ENCODE measurements around the gene AK9. TPM values are rescaled to one million over a fixed set of nuclear protein-coding genes. Genes with fewer than 3 reads are reported as not detected.

Gene AK9
- total and polyA plus RNA-seq, 4 donors, result 1.1 to 5.3 (median 3.8) TPM

GRCh38 chr6:109467696-109468095, 223.3 kb downstream of the AK9 start:
- Histone ChIP-seq H3K4me1 (ENCODE audit: control insufficient read depth in 4 of 4, insufficient read depth in 4 of 4, low read length in 3 of 4) (no peaks in the 10 kb centered on the region), H3K9me3 (ENCODE audit: control insufficient read depth in 4 of 4, low read length in 3 of 4) (no peaks in the 10 kb centered on the region), H3K27ac (ENCODE audit: low read depth in 1 of 2, low read length in 2 of 2) (no peak overlapping the region), H3K27me3 (ENCODE audit: control insufficient read depth in 4 of 4, insufficient read depth in 4 of 4, low read length in 3 of 4) (no peaks in the 10 kb centered on the region), H3K9ac (ENCODE audit: low read depth in 1 of 2, low read length in 2 of 2) (no peak overlapping the region), H3K36me3 (ENCODE audit: control insufficient read depth in 4 of 4, insufficient read depth in 3 of 4, low read depth in 1 of 4, low read length in 3 of 4) (peaks cover 4 to 52% (median 46%) of the 10 kb centered on the region in 4 donors), H3K4me3 (ENCODE audit: low read depth in 1 of 3, low read length in 3 of 3) (no peak overlapping the region)
- DNase-seq (ENCODE audit: low spot score), result no peak
- 96% methylated on average over 6 of the region's 6 CpGs for WGBS
- TF ChIP-seq, protein P1, sequence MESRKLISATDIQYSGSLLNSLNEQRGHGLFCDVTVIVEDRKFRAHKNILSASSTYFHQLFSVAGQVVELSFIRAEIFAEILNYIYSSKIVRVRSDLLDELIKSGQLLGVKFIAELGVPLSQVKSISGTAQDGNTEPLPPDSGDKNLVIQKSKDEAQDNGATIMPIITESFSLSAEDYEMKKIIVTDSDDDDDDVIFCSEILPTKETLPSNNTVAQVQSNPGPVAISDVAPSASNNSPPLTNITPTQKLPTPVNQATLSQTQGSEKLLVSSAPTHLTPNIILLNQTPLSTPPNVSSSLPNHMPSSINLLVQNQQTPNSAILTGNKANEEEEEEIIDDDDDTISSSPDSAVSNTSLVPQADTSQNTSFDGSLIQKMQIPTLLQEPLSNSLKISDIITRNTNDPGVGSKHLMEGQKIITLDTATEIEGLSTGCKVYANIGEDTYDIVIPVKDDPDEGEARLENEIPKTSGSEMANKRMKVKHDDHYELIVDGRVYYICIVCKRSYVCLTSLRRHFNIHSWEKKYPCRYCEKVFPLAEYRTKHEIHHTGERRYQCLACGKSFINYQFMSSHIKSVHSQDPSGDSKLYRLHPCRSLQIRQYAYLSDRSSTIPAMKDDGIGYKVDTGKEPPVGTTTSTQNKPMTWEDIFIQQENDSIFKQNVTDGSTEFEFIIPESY (IDR thresholded peaks at IDR 0.05), result no peak
- TF ChIP-seq HNF4A (conservative IDR thresholded peaks at IDR 0.05) (no peak), FOXA2 (IDR thresholded peaks at IDR 0.05) (no peak), RXRA (IDR thresholded peaks at IDR 0.05) (no peak), SP1 (IDR thresholded peaks at IDR 0.05) (no peak), GABPA (IDR thresholded peaks at IDR 0.05 in 1 of 2, conservative IDR thresholded peaks at IDR 0.05 in 1 of 2) (no peak), NR2F2 (IDR thresholded peaks at IDR 0.05) (no peak), EGR1 (IDR thresholded peaks at IDR 0.05; ENCODE audit: low read depth in 2 of 2) (no peak), JUND (IDR thresholded peaks at IDR 0.05) (no peak), YY1 (IDR thresholded peaks at IDR 0.05) (no peak), HNF4G (IDR thresholded peaks at IDR 0.05) (no peak), RAD21 (IDR thresholded peaks at IDR 0.05) (no peak), ATF3 (IDR thresholded peaks at IDR 0.05) (no peak), MAX (IDR thresholded peaks at IDR 0.05) (no peak), TAF1 (conservative IDR thresholded peaks at IDR 0.05) (no peak)
- TF ChIP-seq, protein P2, sequence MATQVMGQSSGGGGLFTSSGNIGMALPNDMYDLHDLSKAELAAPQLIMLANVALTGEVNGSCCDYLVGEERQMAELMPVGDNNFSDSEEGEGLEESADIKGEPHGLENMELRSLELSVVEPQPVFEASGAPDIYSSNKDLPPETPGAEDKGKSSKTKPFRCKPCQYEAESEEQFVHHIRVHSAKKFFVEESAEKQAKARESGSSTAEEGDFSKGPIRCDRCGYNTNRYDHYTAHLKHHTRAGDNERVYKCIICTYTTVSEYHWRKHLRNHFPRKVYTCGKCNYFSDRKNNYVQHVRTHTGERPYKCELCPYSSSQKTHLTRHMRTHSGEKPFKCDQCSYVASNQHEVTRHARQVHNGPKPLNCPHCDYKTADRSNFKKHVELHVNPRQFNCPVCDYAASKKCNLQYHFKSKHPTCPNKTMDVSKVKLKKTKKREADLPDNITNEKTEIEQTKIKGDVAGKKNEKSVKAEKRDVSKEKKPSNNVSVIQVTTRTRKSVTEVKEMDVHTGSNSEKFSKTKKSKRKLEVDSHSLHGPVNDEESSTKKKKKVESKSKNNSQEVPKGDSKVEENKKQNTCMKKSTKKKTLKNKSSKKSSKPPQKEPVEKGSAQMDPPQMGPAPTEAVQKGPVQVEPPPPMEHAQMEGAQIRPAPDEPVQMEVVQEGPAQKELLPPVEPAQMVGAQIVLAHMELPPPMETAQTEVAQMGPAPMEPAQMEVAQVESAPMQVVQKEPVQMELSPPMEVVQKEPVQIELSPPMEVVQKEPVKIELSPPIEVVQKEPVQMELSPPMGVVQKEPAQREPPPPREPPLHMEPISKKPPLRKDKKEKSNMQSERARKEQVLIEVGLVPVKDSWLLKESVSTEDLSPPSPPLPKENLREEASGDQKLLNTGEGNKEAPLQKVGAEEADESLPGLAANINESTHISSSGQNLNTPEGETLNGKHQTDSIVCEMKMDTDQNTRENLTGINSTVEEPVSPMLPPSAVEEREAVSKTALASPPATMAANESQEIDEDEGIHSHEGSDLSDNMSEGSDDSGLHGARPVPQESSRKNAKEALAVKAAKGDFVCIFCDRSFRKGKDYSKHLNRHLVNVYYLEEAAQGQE (IDR thresholded peaks at IDR 0.05), result no peak

- peaks cover 2 to 50% (median 38%) of the 10 kb centered on the region in 4 donors for H3K36me3 ChIP-seq (ENCODE audit: control insufficient read depth in 4 of 4, insufficient read depth in 3 of 4, low read depth in 1 of 4, low read length in 3 of 4)
- H3K4me1 ChIP-seq (ENCODE audit: control insufficient read depth in 4 of 4, insufficient read depth in 4 of 4, low read length in 3 of 4), result no peaks in the 10 kb centered on the region
- H3K4me3 ChIP-seq (ENCODE audit: low read depth in 1 of 3, low read length in 3 of 3), result no peak overlapping the region
- no peak overlapping the region for H3K9ac ChIP-seq (ENCODE audit: low read depth in 1 of 2, low read length in 2 of 2)
- no peak for DNase-seq (ENCODE audit: low spot score)
- no peaks in the 10 kb centered on the region for H3K9me3 ChIP-seq (ENCODE audit: control insufficient read depth in 4 of 4, low read length in 3 of 4)
- H3K27me3 ChIP-seq (ENCODE audit: control insufficient read depth in 4 of 4, insufficient read depth in 4 of 4, low read length in 3 of 4), result no peaks in the 10 kb centered on the region
- WGBS, result 88% methylated on average over 7 of the region's 7 CpGs
- H3K27ac ChIP-seq (ENCODE audit: low read depth in 1 of 2, low read length in 2 of 2), result no peak overlapping the region
- no peak for TF ChIP-seq SP1 (IDR thresholded peaks at IDR 0.05)
- no peak for TF ChIP-seq CTCF (IDR thresholded peaks at IDR 0.05; ENCODE audit: low read depth, low read length, missing input control)
- no peak for TF ChIP-seq YY1 (IDR thresholded peaks at IDR 0.05)
- TF ChIP-seq GABPA (IDR thresholded peaks at IDR 0.05 in 1 of 2, conservative IDR thresholded peaks at IDR 0.05 in 1 of 2), result no peak
- no peak for TF ChIP-seq HNF4G (IDR thresholded peaks at IDR 0.05)
- TF ChIP-seq FOXA1 (IDR thresholded peaks at IDR 0.05), result no peak
- no peak for TF ChIP-seq JUND (IDR thresholded peaks at IDR 0.05)
- TF ChIP-seq EGR1 (IDR thresholded peaks at IDR 0.05; ENCODE audit: low read depth in 2 of 2), result no peak
- TF ChIP-seq, protein P2 (IDR thresholded peaks at IDR 0.05), result no peak
- no peak for TF ChIP-seq RXRA (IDR thresholded peaks at IDR 0.05)
- TF ChIP-seq NR2F2 (IDR thresholded peaks at IDR 0.05), result no peak
- no peak for TF ChIP-seq FOXA2 (IDR thresholded peaks at IDR 0.05)
- TF ChIP-seq TAF1 (conservative IDR thresholded peaks at IDR 0.05), result no peak
- TF ChIP-seq HNF4A (conservative IDR thresholded peaks at IDR 0.05), result no peak
These were observed 224.6 kb downstream of the AK9 start for GRCh38 chr6:109466212-109466923.
